Measurements from ENCODE around the gene OSBPL9.

DNA sequence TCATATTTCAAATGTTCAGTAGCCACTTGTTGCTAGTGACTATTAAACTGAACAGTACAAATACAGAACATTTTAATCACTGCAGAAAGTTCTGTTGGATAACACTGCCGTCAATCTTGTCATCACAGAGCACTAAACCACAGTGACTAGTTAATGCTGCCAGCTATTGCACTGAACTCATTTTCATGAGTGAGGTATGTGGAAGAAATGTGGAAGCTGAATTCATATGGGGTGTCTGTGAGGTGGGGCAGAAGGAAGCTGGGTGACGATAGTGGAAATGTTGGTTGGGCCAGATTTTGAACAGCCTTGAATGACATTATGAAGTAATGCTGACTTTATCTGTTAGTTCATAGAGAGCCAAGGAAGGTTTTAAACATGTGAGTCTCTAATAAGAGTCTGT, 49.6 kb downstream of the OSBPL9 start:
- TF ChIP-seq, protein P1, sequence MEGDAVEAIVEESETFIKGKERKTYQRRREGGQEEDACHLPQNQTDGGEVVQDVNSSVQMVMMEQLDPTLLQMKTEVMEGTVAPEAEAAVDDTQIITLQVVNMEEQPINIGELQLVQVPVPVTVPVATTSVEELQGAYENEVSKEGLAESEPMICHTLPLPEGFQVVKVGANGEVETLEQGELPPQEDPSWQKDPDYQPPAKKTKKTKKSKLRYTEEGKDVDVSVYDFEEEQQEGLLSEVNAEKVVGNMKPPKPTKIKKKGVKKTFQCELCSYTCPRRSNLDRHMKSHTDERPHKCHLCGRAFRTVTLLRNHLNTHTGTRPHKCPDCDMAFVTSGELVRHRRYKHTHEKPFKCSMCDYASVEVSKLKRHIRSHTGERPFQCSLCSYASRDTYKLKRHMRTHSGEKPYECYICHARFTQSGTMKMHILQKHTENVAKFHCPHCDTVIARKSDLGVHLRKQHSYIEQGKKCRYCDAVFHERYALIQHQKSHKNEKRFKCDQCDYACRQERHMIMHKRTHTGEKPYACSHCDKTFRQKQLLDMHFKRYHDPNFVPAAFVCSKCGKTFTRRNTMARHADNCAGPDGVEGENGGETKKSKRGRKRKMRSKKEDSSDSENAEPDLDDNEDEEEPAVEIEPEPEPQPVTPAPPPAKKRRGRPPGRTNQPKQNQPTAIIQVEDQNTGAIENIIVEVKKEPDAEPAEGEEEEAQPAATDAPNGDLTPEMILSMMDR (conservative IDR thresholded peaks at IDR 0.05; ENCODE audit: low read depth, low read length), result no peak
- TF ChIP-seq EZH2 (IDR thresholded peaks at IDR 0.05; ENCODE audit: borderline replicate concordance, low read depth, low read length, poor library complexity, severe bottlenecking), result no peak

All from A673 (cell line).